Gastrocnemius medialis (tissue), 4 donors: ENCODE measurements around the gene LRCH1. TPM values are rescaled to one million over a fixed set of nuclear protein-coding genes. Genes with fewer than 3 reads are reported as not detected.

ENCODE experiments used
- ATAC-seq, 2 donors: fragments of 150-250 bp; one replicate each; pipeline ENCODE4 v1.9.1; 2016
- DNase-seq, 2 donors: peaks; one replicate each; pipeline ENCODE4 v3.0.0-alpha.2; 2019
- H3K27ac ChIP-seq, 4 donors: fragments of 200-600 bp; sonication (generic); 1 replicate in 1 of 4; 2 replicates in 3 of 4; pipeline ENCODE4 v1.5.1; 2016 to 2018; ENCODE audit warnings: mild to moderate bottlenecking in 2 of 4, moderate library complexity in 1 of 4
- H3K27me3 ChIP-seq, 3 donors: fragments of 200-600 bp; sonication (generic) in 2 of 3; 1 replicate in 1 of 3; 2 replicates in 2 of 3; pipeline versions ENCODE4 v1.5.1 to v1.6.0; 2016 to 2019; ENCODE audit warnings: mild to moderate bottlenecking in 1 of 3, moderate library complexity in 1 of 3
- H3K36me3 ChIP-seq, 2 donors: fragments of 200-600 bp; sonication (generic) in 1 of 2; one replicate each; pipeline ENCODE4 v1.5.1; 2017 to 2018
- H3K4me1 ChIP-seq, 2 donors: fragments of 200-600 bp; sonication (generic) in 1 of 2; one replicate each; pipeline ENCODE4 v1.5.1; 2016 to 2017; ENCODE audit warnings: mild to moderate bottlenecking in 2 of 2
- H3K4me3 ChIP-seq, 4 donors: fragments of 200-600 bp; sonication (generic) in 3 of 4; 1 replicate in 1 of 4; 2 replicates in 3 of 4; pipeline ENCODE4 v1.5.1; 2016 to 2019; ENCODE audit warnings: mild to moderate bottlenecking in 2 of 4
- H3K9me3 ChIP-seq, 3 donors: fragments of 200-600 bp; sonication (generic) in 2 of 3; 1 replicate in 1 of 3; 2 replicates in 2 of 3; pipeline ENCODE4 v1.5.1; 2016 to 2019
- CTCF ChIP-seq, 5 experiments: fragments of 450-650 bp in 3 of 5; fragments of 200-600 bp in 2 of 5; sonication (generic) in 2 of 5; IDR thresholded peaks in 4 of 5; conservative IDR thresholded peaks in 1 of 5; 1 replicate in 4 of 5; 2 replicates in 1 of 5; pipeline ENCODE4 v1.5.1; 2016 to 2019; ENCODE audit warnings: antibody characterized with exemption in 5 of 5, mild to moderate bottlenecking in 3 of 5, moderate library complexity in 3 of 5
- POLR2A ChIP-seq, 2 donors: fragments of 450-650 bp; IDR thresholded peaks; one replicate each; pipeline ENCODE4 v1.6.1; 2017; ENCODE audit warnings: antibody characterized with exemption in 2 of 2, mild to moderate bottlenecking in 2 of 2, moderate library complexity in 2 of 2
- in situ Hi-C, 4 donors: fragments of 200-750 bp; cut with MboI; loops; one replicate each; pipeline versions ENCODE4 v1.15.0 to v1.8.0; 2017; ENCODE audit warnings: low sequenced_read_pairs in 4 of 4
- intact Hi-C: fragments of 100-400 bp; cut with DNase I; formaldehyde crosslinking; loops from one replicate; pipeline ENCODE4 v1.15.1; 2023; ENCODE audit warnings: low total_unique reads
- total RNA-seq, 4 donors: library from RNA; depleted of rRNA; stranded (reverse); fragments of >200 nt; gene quantifications; one replicate each; pipeline versions ENCODE4 v1.1.0 to v1.2.3, GENCODE V29; 2016

The LRCH1 gene
- total RNA-seq, 4 donors from 2014 or later: 3.4 to 5.0 (median 3.9) TPM

- Histone ChIP-seq H3K9me3 (no peaks in the 10 kb centered on the region), H3K27me3 (no peaks in the 10 kb centered on the region), H3K4me1 (peaks cover 9 to 11% of the 10 kb centered on the region in 2 donors), H3K27ac (no peak overlapping the region), H3K4me3 (no peak overlapping the region), H3K36me3 (no peaks in the 10 kb centered on the region)
- DNase-seq (no peak), ATAC-seq (no peak)
- intact Hi-C loops (no loop called here), in situ Hi-C loops (no loop called here)
- no peak for TF ChIP-seq POLR2A (IDR thresholded peaks at IDR 0.05)
- no peak for TF ChIP-seq CTCF (IDR thresholded peaks at IDR 0.05 in 4 of 5, conservative IDR thresholded peaks at IDR 0.05 in 1 of 5)
These were observed 9.6 kb downstream of the LRCH1 start for GRCh38 chr13:46562581-46562980.

- no peak for DNase-seq
- ATAC-seq: no peak
- in situ Hi-C loops: no loop called here
- H3K36me3 ChIP-seq: no peaks in the 10 kb centered on the region
- no peak overlapping the region for H3K27ac ChIP-seq
- no peak overlapping the region for H3K4me3 ChIP-seq
- intact Hi-C loops: no loop called here
- no peaks in the 10 kb centered on the region for H3K9me3 ChIP-seq
- peaks cover 17 to 21% of the 10 kb centered on the region in 2 donors for H3K4me1 ChIP-seq
- TF ChIP-seq CTCF (IDR thresholded peaks at IDR 0.05 in 4 of 5, conservative IDR thresholded peaks at IDR 0.05 in 1 of 5) (no peak), POLR2A (IDR thresholded peaks at IDR 0.05) (no peak)
- no peaks in the 10 kb centered on the region for H3K27me3 ChIP-seq
These were observed 13.1 kb downstream of the LRCH1 start for GRCh38 chr13:46565808-46566750.

- no peak overlapping the region for H3K27ac ChIP-seq
- H3K27me3 ChIP-seq: no peaks in the 10 kb centered on the region
- H3K4me3 ChIP-seq: no peak overlapping the region
- DNase-seq (no peak), ATAC-seq (no peak)
- peaks cover 27 to 28% of the 10 kb centered on the region in 2 donors for H3K4me1 ChIP-seq
- no peaks in the 10 kb centered on the region for H3K36me3 ChIP-seq
- TF ChIP-seq CTCF (IDR thresholded peaks at IDR 0.05 in 4 of 5, conservative IDR thresholded peaks at IDR 0.05 in 1 of 5) (no peak), POLR2A (IDR thresholded peaks at IDR 0.05) (no peak)
- in situ Hi-C loops (no loop called here), intact Hi-C loops (no loop called here)
- no peaks in the 10 kb centered on the region for H3K9me3 ChIP-seq
These were observed 14.7 kb downstream of the LRCH1 start for GRCh38 chr13:46567671-46568070.

GRCh38 chr13:46569456-46569855 is 16.5 kb downstream of the LRCH1 start:
- H3K27me3 ChIP-seq: no peaks in the 10 kb centered on the region
- no peak for TF ChIP-seq POLR2A (IDR thresholded peaks at IDR 0.05)
- no peak for TF ChIP-seq CTCF (IDR thresholded peaks at IDR 0.05 in 4 of 5, conservative IDR thresholded peaks at IDR 0.05 in 1 of 5)
- ATAC-seq (no peak), DNase-seq (no peak)
- H3K27ac ChIP-seq: no peak overlapping the region
- no peak overlapping the region for H3K4me3 ChIP-seq
- intact Hi-C loops (no loop called here), in situ Hi-C loops (no loop called here)
- no peaks in the 10 kb centered on the region for H3K36me3 ChIP-seq
- no peaks in the 10 kb centered on the region for H3K9me3 ChIP-seq
- H3K4me1 ChIP-seq: peaks cover 27 to 28% of the 10 kb centered on the region in 2 donors
